Measurements from ENCODE around the gene TYW5.

- TF ChIP-seq POLR2A (IDR thresholded peaks at IDR 0.05) (no peak), CTCF (IDR thresholded peaks at IDR 0.05) (no peak)
These were observed 24.1 kb upstream of the TYW5 start for GRCh38 chr2:199979398-199979797.

Measured in tibial nerve (tissue), 3 donors.